DMS 273 treated with DMSO at 0.1 percent for 48 hours (cell line): Measurements from ENCODE around the gene TBPL2.
"Not testable (repeated sequence)": the region's sequence is repeated elsewhere in the genome, so short reads cannot be mapped to it uniquely, and the experiment has no call there.

Experiments
- DNase-seq: peaks from one replicate; lab custom pipeline; 2025; lab: John Stamatoyannopoulos, UW

TBPL2 gene

DNA sequence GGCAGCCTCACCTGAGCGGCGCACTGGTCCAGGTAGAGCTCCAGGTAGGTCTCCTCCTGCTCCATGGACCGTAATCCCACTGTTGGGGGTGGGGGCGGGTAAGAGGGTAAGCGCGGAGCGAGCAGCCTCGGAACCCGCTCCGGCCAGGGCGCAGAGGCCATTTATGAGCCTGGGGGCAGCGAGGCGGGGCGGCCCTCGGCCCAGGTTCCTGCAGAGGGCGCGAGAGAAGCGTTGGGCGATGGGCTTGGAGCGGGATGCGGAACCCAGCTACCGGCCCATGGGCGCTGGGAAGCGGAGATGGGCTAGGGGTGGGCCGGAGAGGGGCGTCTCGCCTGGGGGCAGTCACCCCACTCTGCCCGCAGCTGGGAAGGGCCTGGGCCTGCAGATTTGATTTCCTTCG lies at the start of gene TBPL2:
TSS of gene TBPL2 (minus strand) at position 232 of the 400 bp plus-strand sequence. CDS start at position 65, 167 bp downstream.
- DNase-seq: no peak

DNA sequence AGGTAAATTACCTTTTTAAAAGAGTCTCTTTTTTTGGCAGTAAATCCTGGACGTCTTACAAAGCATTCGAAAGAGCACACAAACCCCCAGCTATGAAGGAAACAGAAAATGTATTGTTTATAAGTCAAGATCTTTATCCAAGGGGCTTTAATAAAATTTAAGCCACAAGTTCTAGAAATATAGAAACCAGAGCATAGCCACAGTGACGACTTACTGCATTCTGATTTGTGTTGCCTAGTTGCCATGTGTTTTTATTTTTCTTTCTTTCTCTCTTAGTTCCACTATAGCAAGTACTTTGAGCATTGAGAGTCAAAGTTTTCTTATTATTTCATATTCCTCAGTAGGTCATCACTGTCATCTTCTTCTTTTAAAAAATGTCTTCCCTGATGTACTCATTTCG lies 47.8 kb upstream of the TBPL2 start:
- no peak for DNase-seq

DNA sequence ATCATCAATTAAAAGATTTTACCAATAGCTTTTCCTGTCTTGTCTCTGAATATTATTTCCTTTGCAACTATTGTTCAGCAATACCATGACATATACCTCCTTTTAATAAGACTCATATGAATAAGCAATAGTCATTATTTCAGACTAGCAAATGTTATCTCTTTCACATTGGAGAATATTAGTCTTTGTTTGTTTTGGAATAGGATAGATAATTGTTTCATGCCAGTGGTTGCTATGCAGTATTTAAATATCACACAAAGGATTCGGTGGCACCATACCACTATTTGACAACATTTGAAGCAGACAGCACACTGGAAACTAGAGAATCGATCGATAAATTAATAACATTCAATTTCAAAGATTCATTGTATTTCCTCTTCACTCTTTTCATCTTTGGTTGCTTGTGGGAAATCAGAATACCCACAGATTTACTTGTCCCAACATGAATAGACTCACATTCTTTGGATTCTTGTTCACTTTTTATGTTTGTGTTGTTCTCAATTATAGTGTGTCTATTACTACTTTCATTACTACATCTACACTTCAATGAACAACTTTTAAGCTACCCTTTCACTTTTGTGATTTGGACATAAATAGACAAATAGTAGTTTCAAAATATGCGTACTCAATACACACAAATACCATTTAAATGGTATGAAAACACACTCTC lies 42.7 kb upstream of the TBPL2 start:
- DNase-seq: no peak

DNA sequence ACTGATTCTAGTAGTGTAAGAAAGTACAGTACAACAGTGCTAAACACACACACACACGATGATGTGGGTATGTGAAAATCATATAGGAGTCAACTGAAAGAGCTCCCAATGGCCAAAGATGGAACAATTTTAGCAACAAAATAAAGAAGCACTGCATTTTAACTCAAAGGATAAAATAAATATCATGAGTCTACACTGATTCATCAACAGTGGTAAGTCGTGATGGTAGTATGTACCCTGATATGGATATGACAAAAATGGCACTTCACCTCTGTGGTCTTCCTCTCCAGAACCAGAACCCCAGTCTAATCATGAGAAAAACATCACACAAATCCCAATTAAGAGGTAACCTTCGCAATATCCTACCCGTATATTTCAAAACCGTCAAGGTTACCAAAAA lies 41.4 kb upstream of the TBPL2 start:
- DNase-seq: no peak

DNA sequence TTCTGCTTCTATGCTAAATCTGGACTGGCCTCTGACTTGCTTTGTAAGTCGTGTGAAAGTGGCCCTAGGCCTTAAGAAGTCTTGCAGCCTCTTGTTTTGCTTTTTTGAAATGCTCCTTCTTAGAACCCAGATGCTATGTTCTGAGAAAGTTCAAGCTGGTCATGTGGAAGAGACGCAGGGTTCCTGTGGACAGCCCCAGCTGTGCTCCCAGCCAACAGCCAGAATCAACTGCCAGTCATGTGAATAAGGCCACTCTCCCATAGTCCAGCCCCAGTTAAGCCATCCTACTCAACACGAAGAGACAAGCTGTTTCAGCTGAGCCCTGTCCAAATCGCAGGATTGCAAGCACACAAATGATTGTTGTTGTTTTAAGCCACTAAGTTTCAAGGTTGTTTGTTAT lies 37.3 kb upstream of the TBPL2 start:
- DNase-seq: no peak

DNA sequence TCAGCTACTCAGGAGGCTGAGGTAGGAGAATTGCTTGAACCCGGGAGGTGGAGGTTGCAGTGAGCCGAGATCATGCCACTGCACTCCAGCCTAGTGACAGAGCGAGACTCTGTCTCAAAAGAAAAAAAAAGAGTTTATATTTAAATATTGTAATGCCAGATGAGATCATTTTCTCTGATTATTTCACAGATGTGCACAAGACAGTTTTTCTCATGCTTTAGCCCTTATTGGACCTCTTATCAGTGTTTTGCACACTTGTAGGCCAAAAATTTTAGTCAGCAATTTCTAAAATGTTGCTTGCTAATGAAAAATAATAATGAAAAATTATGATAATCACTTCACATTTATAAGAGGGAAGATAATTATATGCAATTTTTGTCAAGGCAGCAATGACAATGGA lies 36.0 kb upstream of the TBPL2 start:
- not testable (repeated sequence) for DNase-seq

DNA sequence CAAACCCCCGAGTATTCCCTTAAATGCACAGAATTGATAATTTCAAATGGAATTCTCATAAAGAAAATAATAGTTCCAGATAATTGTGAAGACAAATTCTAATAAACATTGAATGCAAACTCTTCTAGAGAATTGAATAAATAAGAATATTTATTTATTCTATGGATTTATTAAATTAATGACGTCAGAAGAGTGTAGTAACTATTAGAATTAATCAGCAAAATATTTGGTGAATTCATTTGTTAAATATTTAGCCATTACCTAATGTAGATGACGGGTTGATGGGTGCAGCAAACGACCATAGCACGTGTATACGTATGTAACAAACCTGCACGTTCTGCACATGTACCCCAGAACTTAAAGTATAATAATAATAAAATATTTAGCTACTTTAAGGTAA lies 33.4 kb upstream of the TBPL2 start:
- no peak for DNase-seq

DNA sequence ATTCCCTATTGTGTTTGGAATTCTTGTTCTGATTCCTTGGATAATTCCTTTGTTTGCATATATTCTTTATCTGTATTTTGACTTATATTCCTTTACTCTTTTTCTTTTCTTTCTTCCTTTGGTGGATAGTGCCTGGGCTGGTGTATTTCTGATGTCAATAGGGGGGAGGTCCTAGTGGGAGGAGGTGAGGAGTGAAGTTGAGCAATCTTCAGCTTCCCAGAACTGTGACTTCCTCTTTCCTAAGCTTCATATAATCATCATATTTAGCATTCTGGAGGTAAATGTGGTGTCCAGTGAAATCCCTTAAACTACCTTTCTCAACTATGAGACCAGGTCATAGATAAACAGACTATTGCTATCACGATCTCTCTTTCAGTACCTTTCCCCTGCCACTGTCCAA lies 29.6 kb upstream of the TBPL2 start:
- DNase-seq: no peak

DNA sequence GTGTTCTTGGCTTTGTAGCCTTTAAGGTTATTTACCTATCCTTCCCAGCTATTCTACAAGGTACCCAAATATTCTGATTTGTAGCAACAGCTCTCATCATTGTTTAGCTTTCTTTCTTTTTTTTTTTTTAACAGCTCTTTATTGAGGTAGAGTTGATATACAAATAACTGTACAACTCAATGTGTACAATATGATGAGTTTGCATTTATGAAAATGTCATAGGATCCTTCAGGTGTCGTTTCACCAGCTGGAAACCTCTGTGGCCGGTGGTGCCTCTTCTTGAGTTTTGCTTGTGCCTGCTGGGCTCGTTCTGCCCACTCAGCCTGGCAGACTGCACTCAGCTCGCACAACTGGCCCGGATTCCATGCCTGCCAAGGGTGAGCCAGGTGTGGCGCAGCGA lies 26.9 kb upstream of the TBPL2 start:
- DNase-seq: no peak

DNA sequence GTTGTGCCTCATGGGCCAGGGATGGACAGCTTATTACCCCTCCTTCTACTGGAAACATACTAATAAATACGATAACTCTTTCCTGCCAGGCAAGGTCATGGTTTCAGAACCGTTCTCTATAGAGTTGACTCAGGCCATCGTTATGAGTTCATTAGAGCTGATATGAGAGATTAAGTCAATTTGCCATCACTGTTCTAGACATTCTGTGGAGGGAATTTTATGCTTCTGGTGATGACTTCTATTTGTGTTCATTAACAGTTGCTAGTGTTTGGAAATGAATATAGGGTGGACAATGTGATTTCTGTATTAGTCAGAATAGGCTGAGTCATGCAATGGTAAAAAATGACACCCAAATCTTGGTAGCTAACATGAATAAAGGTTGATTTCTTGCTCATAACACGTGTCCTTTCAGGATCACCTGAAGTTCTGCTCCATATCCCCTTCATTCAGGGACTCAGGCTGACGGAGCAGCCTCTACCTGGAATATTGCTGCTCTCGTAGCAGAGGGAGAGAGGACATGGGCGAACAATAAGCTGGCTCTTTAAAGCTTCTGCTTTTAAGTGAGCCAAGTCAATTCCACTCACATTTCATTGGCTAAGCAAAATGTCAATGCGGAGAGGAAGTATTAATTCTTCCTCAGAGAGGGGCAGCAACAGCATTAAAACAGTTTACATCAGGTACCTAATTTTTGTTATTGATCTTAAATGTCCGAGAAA lies 18.5 kb upstream of the TBPL2 start:
- no peak for DNase-seq

DNA sequence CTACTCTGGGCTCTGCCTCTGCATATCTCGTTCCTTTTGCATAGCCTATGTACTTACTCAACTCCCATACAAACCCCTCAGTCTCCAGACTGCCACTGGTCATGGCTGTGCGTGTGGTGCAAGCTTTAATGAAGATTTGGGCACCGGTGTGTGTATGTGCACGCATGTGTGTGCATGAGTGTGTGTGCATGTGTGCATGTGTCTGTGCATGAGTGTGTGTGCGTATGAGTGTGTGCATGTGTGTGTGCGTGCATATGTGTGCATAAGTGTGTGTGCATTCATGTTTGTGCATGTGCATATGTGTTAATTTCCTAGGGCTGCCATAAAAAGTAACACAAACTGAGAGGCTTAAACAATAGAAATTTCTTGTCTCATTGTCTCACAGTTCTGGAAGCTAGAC lies 17.1 kb upstream of the TBPL2 start:
- DNase-seq: no peak

DNA sequence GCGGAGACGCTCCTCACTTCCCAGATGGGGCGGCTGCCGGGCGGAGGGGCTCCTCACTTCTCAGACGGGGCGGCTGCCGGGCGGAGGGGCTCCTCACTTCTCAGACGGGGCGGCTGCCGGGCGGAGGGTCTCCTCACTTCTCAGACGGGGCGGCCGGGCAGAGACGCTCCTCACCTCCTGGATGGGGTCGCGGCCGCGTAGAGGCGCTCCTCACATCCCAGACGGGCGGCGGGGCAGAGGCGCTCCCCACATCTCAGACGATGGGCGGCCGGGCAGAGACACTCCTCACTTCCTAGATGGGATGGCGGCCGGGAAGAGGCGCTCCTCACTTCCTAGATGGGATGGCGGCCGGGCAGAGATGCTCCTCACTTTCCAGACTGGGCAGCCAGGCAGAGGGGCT lies 16.0 kb upstream of the TBPL2 start:
- DNase-seq: not testable (repeated sequence)

DNA sequence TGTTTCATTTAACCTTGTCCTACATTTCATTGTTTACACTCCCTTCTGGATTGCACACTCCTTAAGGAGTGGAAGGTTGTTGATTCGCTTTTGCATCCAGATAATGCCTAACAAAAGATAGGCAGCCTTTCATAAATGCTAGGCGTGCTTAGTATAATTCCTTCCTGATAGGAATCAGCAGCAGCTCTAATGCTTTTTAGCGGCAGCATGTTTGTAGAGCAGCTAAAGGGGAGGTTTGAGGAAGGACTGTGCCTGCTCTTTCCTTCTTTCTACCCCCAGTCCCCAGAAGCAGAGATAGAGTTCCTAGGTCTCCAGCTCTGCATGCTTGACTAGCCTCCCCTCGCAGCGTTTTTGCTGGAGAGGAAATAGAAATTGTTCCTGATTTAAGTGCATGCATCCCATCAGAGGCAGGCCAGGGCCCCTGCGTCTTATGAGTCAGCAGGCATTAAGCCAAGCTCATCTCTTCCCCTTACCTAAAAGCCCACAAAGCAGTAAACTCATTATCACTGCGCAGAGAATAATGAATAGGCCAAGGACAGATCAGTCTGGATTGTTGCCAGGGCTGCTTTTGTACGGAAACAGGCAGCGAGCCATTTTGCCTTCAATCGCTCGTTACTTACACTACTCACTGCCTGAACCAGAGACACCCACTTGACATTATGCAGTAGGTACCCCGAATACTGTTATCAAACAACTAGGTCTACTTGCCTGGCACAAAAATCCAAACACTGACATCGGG lies 14.0 kb upstream of the TBPL2 start:
- DNase-seq: no peak

DNA sequence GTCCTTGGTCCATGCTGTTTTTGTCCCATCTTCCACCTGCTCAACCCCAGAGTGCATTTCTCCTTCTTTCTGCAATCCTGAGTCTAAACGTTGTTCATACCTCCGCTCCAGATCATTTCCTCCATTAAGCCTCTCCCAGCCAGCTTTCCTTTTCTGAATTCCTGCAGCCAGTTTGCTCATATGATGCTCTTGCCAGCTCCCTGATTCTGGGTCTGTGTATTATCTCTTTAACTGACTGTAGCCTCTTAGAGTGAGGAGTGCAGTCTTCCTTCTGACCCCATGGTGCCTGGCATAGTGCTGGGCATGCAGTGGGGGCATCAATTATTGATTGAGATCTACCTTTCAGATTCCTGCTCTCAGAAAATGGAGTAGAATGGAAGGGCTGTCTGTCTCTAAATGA lies 11.5 kb upstream of the TBPL2 start:
- no peak for DNase-seq

DNA sequence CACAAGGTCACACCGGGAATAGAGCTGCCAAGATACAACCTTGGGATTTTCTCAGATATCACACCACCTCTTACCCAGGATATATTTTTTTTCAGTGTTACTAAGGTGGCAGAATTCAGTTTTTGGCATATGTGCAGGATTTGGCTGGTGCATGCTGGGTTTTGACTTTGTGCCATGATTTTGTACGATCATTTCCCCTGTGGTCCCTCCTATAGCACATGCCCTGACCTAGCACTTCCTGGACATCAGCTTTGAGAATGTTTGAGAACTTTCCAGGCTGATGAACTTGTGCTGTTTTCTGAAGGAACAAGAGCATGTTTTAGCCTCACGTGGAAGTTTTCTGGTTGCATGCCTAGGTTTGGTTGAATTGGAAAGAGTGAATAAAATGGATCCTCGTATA lies 11.0 kb upstream of the TBPL2 start:
- no peak for DNase-seq

DNA sequence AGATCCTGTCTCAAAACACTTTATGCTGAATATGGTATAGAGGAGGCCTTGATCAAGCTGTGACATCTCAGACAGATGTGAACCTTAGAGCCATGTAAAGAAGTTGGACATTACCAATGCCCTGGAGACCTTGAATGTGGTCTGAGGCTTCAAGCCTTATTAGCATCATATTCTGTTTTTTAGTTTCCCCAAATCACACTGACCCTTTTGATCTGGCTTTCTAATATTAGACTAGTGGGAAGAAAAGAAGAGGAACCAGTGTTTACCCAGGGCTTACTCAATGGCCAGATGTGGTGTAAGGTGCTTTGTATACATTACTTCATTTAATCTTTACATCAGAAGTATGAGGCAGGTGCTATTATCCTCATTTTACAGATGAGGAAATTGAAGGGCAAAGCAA lies 10.6 kb upstream of the TBPL2 start:
- DNase-seq: no peak

DNA sequence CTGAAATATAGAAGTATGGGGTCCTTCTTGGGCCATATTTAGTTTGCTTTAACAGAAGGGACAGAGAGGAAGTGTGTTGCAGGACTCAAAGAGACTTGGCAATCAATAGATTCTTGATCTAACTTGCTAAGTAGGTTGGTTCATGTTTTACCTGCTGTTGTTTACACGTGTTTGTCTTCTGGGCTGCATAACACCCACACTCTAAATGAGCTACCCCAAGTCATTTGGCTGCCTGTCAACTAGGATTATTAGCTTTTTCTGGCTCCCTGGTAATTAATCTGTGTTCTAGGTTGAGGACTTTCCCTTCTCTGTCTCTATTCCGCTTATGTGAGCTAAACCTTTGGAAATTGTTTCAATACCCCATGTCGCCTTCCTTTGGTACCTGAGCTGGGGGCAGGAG lies 10.1 kb upstream of the TBPL2 start:
- DNase-seq: no peak

DNA sequence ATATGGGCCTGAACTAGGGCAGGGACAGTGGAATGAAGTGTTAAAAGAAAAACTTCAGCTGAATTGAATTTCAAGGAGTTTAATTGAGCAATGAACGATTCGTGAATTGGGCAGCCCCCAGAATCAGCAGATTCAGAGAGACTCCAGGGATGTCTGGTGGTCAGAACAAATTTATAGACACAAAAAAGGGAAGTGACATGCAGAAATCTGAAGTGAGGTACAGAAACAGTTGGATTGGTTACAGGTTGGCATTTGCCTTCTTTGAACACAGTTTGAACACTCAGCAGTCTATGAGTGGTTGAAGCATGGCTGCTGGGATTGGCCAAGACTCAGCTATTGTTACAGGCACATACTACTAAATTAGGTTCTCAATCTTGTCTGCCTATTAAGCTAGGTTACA lies 9.7 kb upstream of the TBPL2 start:
- DNase-seq: no peak

DNA sequence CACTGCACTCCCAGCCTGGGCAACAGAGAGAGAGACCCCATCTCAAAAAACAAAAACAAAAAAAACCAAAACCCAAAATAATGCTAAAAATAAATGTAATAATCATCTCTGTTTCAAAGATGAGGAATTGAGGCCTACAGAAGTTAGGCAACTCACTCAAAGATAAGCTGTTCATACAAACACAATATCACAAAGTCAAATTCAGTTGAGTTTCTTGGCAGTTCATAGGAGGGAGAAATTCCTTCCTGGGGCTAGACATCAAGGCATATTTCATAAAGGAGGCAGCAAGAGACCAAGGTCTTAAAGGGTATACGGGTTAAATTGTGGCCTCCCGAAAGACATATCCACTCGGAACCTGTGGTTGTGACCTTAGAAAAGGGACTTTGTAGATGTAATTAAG lies 8.7 kb upstream of the TBPL2 start:
- no peak for DNase-seq

DNA sequence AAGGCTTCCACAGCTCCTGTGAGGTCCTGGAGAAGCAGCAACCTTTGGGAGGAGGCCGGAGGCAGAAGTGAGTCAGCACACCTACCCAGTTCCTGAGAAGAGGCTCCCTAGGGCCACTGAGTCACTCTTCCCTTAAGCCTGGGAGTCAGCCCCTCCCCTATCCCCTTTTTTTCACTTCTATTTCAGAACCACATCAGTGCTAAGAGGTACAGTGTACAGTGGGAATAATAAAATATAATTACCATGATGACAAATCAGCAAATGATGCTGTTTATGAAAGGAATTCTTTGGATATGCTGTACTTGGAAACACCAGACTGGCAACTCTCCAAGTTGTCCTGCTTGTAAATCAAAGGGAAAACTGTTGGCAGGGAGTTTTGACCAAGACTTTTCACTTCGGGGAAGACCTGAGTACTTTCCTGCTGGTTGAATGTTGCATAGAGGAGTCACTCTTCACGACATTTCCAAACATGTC lies 7.8 kb upstream of the TBPL2 start:
- no peak for DNase-seq

DNA sequence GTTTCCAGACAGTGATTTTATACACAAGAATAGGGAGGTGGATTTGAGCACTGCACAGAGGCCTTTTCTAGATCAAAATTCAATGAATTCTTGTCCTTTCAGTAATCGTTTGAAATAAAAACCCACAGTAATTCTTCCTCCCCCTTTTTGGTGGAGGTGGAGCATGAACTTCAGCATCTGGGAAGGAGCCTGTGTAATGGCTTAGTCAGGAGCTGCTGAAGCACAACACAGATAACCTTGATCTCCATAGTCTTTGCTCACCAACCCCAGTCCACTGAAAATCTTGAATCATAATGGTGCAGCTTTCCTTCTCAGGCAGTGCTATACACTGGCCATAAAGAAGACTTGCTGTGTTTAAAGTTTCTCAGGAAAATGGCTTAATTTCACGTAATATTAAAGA lies 6.4 kb upstream of the TBPL2 start:
- DNase-seq: no peak

DNA sequence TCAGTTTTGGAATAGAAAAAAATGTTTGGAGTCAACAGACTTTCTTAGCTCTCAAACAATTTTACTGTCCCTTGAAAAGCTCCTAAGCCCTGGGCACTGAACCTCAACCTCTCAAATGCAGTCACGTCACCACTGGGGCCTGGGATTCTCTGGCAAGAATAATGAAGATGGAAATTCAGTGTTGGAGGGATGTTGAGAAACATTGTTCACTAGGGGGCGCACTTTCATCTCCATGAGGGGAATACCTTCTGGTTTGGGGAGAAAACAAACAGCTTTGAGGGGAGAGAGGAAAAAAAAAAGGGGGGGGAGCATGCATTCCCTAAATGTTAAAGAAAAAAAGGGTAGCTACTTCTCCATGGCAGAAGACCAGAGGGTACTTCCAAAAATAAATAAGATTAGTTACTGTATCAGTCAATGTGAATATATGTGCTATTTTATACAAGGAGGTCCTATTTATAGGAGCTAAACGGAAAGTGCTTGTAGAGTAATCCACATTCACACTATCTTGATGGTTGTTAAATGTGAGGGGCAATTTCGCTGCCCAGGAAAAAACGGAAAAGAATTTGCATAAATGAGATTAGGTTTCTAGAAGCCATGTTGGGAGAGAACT lies 5.8 kb upstream of the TBPL2 start:
- DNase-seq: peak; percentile 41

DNA sequence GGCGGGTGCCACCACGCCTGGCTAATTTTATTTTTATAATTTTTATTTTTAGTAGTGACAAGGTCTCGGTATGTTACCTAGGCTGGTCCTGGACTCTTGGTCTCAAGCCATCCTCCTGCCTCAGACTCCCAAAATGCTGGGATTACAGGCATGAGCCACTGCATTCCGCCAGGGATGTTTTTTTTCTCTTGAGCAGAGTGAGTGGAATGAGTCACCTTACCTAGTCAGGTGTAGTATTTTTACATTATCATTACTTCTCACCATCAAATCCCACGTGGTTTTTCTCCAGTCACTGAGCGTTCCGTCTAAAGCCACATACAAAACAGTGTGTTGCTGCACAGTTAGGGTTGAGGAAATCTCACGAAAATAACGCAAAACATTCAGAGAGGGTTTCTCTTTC lies 870 bp upstream of the TBPL2 start:
- no peak for DNase-seq
